Stimulated activated naive CD8-positive, alpha-beta T cell treated with anti-CD3 and anti-CD28 coated beads, Interleukin-15, Interleukin-2, amounts not matched to agents 100 ng/mL and 50 ng/mL, for 24 hours (primary cell): ENCODE measurements around the gene ZFAND5.

Experiments
- H3K27ac Mint-ChIP-seq: one replicate; pipeline ENCODE4 v1.8.0; 2021; ENCODE audit warnings: mild to moderate bottlenecking, mixed read lengths
- H3K27me3 Mint-ChIP-seq: one replicate; pipeline ENCODE4 v1.8.0; 2021; ENCODE audit warnings: mixed read lengths
- H3K36me3 Mint-ChIP-seq: one replicate; pipeline ENCODE4 v1.8.0; 2021; ENCODE audit warnings: low read depth, mixed read lengths
- H3K4me1 Mint-ChIP-seq: one replicate; pipeline ENCODE4 v1.8.0; 2021; ENCODE audit warnings: low read depth, mixed read lengths
- H3K4me3 Mint-ChIP-seq: one replicate; pipeline ENCODE4 v1.8.0; 2021; ENCODE audit warnings: mild to moderate bottlenecking, mixed read lengths
- H3K9me3 Mint-ChIP-seq: one replicate; pipeline ENCODE4 v1.8.0; 2021; ENCODE audit warnings: mixed read lengths

ZFAND5 gene

DNA sequence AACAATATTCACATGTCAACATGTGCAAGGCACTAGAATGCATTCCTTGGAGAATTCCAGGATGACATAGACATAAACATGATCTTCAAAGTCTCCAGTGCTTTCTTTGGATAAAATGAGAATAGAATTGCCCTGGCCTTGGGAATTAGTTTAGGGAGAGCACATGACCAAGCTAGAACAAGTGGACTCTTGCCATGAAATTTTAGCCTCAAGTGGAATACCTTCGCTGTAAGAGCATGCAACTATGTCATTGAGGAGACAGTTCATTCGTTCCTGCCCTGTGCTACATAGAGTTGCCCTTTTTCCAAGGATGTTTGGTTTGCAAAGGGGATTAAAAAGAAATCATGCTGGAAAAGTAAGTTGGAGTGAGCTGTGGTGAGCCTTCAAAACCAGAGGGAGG lies 42.7 kb downstream of the ZFAND5 start:
- H3K4me3 Mint-ChIP-seq: no peak overlapping the region
- H3K27ac Mint-ChIP-seq: no peak overlapping the region
- no peaks in the 10 kb centered on the region for H3K9me3 Mint-ChIP-seq
- H3K36me3 Mint-ChIP-seq: no peaks in the 10 kb centered on the region
- H3K27me3 Mint-ChIP-seq: no peaks in the 10 kb centered on the region
- no peaks in the 10 kb centered on the region for H3K4me1 Mint-ChIP-seq

DNA sequence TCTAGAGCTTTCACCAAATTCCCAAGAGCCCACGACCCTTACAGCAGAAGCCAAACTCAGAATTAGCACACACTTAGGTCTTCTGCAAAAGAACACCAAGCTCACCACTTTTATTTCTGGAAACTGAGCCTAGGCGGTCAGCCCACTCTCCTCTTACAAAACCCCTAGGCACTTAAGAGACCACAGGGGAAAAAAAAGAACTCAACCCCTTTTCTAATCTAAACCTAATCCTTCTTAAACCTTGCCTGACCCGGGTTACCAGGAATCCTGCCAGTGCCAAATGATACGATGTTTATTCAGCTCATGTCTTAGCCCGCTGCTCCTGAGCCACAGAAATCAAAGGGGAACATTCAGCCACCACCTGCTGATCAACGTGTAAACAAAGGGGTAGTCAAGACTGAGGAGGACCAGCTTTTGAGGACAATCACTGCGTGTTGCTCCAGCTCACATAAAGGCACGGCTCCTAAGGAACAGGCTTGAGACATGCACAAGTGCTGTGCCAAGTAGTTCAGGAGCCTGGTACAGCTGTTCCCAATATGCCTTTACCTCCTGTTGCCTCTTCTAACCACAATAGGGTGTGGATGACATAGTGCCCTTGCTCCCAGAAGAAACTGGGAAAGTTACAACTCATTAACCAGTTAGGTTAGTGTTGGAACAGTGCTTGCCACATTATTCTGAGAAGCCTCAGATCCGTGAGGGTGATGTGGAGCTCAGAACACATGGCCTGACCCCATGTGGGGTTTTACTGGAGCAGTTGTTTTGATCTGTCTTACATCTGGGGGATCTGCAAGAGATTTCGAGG lies 49.3 kb downstream of the ZFAND5 start:
- Mint-ChIP-seq H3K4me3 (no peak overlapping the region), H3K27ac (no peak overlapping the region), H3K36me3 (no peaks in the 10 kb centered on the region)

DNA sequence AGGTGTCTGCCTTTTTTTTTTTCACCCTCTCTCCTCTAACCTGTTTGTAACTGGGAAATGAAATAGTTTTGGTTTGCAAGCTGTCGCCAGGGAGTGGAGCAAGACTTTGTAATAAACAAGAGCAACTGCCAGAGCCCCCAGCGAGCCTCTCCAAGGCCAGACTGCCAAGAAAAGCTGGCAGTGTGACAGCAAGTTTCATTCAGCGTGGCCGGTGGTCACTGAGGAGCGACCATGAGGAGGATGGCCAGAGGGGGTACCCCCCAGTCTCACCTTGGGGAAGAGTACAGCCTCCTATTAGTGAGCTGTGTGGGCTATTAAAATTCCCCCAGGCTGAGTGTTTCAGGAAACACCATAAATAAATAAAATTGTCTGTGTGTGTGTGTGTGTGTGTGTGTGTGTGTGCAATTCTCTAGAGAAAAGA lies 49.9 kb downstream of the ZFAND5 start:
- Mint-ChIP-seq H3K27ac (no peak overlapping the region), H3K4me3 (no peak overlapping the region)

More for the DNA sequence above, 49.3 kb downstream of the ZFAND5 start:
- H3K9me3 Mint-ChIP-seq: no peaks in the 10 kb centered on the region
- no peaks in the 10 kb centered on the region for H3K4me1 Mint-ChIP-seq
- no peaks in the 10 kb centered on the region for H3K27me3 Mint-ChIP-seq

DNA sequence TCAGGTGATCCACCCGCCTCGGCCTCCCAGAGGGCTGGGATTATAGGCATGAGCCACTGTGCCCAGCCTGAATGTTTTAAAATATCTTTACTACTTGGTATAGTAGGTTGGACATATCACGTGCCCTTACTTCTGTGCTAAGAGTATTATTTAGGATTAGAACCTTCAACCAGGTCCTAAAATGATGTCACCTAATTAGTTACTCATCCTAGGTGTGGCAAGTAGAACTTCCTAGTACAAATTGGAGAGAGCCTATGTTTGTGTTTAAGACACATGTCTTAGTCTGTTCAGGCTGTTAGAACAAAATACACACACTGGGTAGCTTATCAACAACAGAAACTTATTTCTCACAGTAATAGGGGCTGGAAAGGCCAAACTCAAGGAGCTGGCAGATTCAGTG lies 51.5 kb downstream of the ZFAND5 start:
- Mint-ChIP-seq H3K27ac (no peak overlapping the region), H3K27me3 (no peaks in the 10 kb centered on the region), H3K4me1 (peaks cover 7% of the 10 kb centered on the region), H3K36me3 (no peaks in the 10 kb centered on the region), H3K9me3 (no peaks in the 10 kb centered on the region), H3K4me3 (no peak overlapping the region)

More for the DNA sequence above, 49.9 kb downstream of the ZFAND5 start:
- no peaks in the 10 kb centered on the region for H3K36me3 Mint-ChIP-seq
- no peaks in the 10 kb centered on the region for H3K4me1 Mint-ChIP-seq
- no peaks in the 10 kb centered on the region for H3K9me3 Mint-ChIP-seq
- H3K27me3 Mint-ChIP-seq: no peaks in the 10 kb centered on the region

DNA sequence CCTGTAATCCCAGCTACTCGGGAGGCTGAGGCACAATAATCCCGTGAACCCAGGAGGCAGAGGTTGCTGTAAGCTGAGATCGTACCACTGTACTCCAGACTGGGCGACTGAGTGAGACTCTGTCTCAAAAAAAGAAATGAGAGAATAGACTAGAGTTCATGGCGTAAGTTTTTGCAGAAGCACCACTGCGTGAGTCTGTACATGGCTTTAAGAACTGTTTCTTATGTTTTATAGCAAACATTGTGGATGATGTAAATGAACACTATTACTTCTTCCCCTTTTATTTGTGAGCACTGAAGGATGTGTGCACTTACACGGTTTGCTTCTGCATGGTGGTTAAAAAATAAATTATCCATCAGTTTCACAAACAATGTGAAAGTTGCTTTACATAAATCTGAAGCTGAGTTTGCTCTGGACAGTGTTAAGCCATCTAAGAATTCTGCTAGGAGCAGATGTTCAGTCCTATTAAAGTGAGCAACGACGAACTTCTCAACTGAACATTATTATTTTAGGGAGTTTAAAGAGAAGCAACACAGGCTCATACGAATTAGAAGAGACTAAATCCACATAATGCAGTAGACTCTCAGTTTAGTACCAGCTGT lies 52.5 kb downstream of the ZFAND5 start:
- H3K36me3 Mint-ChIP-seq: no peaks in the 10 kb centered on the region

DNA sequence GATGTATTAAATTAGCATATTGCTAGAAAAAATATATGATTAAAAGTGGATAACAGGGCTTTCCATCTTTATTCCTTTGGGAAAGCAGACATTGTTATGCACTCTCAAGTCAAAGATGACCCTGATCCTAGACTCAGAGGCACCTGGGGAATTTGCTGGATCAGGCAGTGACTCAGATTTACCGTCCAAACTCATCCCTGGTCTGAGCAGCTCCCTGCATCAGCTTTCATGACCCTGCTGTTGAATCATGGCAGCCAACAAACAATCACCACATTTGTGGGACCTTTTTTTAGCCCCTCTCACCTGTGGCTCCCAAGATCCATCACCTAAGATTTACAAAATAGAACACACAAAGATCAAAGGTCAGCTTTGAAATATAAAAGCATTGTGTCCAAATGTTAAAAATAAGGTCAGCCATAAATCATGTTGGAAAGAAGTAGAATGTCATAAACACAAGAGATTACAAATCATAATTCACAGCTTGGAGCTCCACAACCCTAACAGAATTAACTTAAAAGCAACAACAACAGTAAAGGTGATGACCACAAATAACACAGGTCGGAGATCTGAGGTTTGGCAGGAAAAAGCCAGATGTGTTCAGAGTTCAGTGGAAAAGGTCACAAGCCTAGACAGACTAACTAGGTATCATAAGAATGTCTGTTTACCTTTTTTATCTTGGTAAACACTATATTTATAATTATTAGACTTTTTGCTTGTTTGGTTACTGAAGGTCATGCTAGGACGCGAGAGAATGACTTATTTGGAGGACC lies 55.5 kb downstream of the ZFAND5 start:
- H3K4me3 Mint-ChIP-seq: no peak overlapping the region
- no peaks in the 10 kb centered on the region for H3K9me3 Mint-ChIP-seq
- no peaks in the 10 kb centered on the region for H3K36me3 Mint-ChIP-seq
- H3K4me1 Mint-ChIP-seq: peaks cover 21% of the 10 kb centered on the region
- no peaks in the 10 kb centered on the region for H3K27me3 Mint-ChIP-seq
- no peak overlapping the region for H3K27ac Mint-ChIP-seq

More for the DNA sequence above, 52.5 kb downstream of the ZFAND5 start:
- Mint-ChIP-seq H3K4me1 (peaks cover 7% of the 10 kb centered on the region), H3K9me3 (no peaks in the 10 kb centered on the region), H3K27ac (no peak overlapping the region), H3K27me3 (no peaks in the 10 kb centered on the region), H3K4me3 (no peak overlapping the region)

DNA sequence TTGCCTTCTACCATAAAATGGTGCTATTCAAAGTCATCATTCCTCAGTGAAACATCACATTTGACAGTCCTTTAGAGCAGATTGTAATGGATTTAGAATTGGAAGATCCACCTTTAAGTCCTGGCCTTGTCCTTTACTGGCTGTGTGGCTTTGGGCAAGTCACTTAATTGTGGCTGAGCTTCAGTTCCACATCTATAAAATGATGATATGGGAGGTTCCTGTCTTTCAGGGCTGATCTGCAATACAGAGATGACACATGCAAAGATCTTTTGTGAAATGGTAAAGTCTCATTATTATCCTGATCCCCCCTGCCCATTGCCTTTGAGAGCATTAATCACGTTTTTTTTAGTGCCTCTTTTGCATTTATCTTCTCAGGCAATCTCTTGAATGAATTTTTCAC lies 58.2 kb downstream of the ZFAND5 start:
- peaks cover 30% of the 10 kb centered on the region for H3K4me1 Mint-ChIP-seq
- H3K27ac Mint-ChIP-seq: no peak overlapping the region
- H3K27me3 Mint-ChIP-seq: no peaks in the 10 kb centered on the region
- no peak overlapping the region for H3K4me3 Mint-ChIP-seq
- no peaks in the 10 kb centered on the region for H3K36me3 Mint-ChIP-seq
- no peaks in the 10 kb centered on the region for H3K9me3 Mint-ChIP-seq

DNA sequence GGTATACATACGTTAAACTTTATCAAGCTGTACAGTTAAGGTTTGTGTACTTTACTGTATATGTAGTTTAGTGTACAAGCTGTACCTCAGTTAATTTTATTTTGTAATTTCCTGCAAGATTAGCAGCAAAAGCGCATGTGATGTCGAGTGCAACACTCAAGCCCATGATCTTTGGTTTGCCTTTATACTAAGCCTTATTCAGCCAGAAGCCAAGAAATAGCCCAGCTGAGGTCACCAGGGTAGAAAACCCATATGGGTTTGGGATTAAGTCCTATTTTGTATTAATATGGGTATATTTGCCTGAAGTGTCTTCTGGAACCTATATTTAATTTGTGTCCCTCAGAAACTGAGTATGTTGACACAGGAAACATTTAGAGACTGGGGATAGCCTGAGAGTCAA lies 59.3 kb downstream of the ZFAND5 start:
- Mint-ChIP-seq H3K4me3 (peak overlapping the region; percentile 48), H3K36me3 (no peaks in the 10 kb centered on the region), H3K9me3 (no peaks in the 10 kb centered on the region), H3K27ac (no peak overlapping the region), H3K27me3 (no peaks in the 10 kb centered on the region), H3K4me1 (peaks cover 40% of the 10 kb centered on the region)

DNA sequence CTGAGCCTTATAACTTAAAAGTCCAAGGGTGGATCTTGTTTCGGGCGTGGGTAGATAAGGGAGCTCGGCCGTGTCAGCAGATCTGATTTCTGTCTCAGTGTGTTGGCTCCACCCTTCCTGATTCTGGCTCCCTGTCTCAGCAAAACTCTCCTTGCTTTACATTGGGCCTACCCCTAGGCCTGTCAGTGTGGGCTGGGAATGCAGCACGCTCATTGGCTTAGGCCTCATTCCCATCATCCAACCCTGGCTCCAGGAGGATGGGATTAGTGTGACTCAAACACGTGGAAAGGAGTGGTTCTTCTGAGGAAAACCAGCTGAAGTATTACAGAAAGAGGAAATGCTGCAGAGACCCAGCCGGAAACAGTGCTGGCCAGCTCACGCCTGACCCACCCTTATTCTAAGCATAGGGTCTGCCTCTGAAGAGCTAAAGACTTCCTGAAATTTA lies 59.9 kb downstream of the ZFAND5 start:
- Mint-ChIP-seq H3K9me3 (no peaks in the 10 kb centered on the region), H3K27ac (peak overlapping the region; percentile 75), H3K4me1 (peaks cover 44% of the 10 kb centered on the region), H3K4me3 (peak overlapping the region; percentile 48), H3K36me3 (no peaks in the 10 kb centered on the region), H3K27me3 (no peaks in the 10 kb centered on the region)

DNA sequence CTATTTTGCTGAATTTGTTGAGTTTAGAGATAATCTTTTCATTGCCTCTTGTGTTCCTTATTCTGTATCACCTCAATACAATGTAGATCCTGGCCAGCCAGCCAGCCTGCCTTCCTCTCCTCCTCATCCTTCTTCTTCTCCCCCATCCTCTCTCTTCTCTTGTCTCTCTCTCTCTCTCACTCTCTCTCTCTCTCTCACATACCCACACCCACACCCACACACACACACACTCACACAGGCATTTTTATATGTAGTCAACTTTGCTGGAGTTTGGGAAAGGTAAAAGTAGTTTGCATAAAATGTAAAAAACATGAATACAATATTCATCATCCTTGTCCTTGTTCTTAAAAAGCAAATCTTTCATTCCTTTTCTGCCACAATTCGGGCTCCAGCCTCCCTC lies 60.5 kb downstream of the ZFAND5 start:
- H3K36me3 Mint-ChIP-seq: no peaks in the 10 kb centered on the region
- H3K27ac Mint-ChIP-seq: peak overlapping the region; percentile 75
- H3K9me3 Mint-ChIP-seq: no peaks in the 10 kb centered on the region
- H3K4me1 Mint-ChIP-seq: peaks cover 38% of the 10 kb centered on the region
- H3K27me3 Mint-ChIP-seq: no peaks in the 10 kb centered on the region
- H3K4me3 Mint-ChIP-seq: peak overlapping the region; percentile 48
